Thymus (tissue), 11 donors: ENCODE data around the gene FADS1. TPM values are rescaled to one million over a fixed set of nuclear protein-coding genes. Genes with fewer than 3 reads are reported as not detected.

ENCODE experiments used
- DNase-seq, 9 donors: peaks; one replicate each; pipeline ENCODE4 v3.0.0-alpha.2; 2013; ENCODE audit warnings: low spot score in 9 of 9, low read depth in 6 of 9, missing footprints in 1 of 9
- H3K27ac ChIP-seq, 2 donors: one replicate each; pipeline ENCODE4 v1.5.1; 2013; ENCODE audit warnings: control low read depth in 1 of 2, low read depth in 1 of 2, low read length in 1 of 2, mild to moderate bottlenecking in 1 of 2, moderate library complexity in 1 of 2
- H3K27me3 ChIP-seq, 2 donors: one replicate each; pipeline ENCODE4 v1.5.1; 2013; ENCODE audit warnings: low read length in 1 of 2; ENCODE audit not compliant: control insufficient read depth in 2 of 2, insufficient read depth in 1 of 2
- H3K36me3 ChIP-seq, 2 donors: one replicate each; pipeline ENCODE4 v1.5.1; 2013; ENCODE audit warnings: low read length in 1 of 2, mild to moderate bottlenecking in 1 of 2, moderate library complexity in 1 of 2; ENCODE audit not compliant: control insufficient read depth in 2 of 2, insufficient read depth in 2 of 2
- H3K4me1 ChIP-seq, 2 donors: one replicate each; pipeline ENCODE4 v1.5.1; 2013; ENCODE audit warnings: low read length in 2 of 2; ENCODE audit not compliant: control insufficient read depth in 2 of 2, insufficient read depth in 2 of 2
- H3K4me3 ChIP-seq, 2 donors: one replicate each; pipeline ENCODE4 v1.5.1; 2013; ENCODE audit warnings: low read length in 2 of 2, control low read depth in 1 of 2, mild to moderate bottlenecking in 1 of 2
- H3K9me3 ChIP-seq, 2 donors: one replicate each; pipeline ENCODE4 v1.5.1; 2013; ENCODE audit warnings: low read length in 1 of 2, mild to moderate bottlenecking in 1 of 2; ENCODE audit not compliant: control insufficient read depth in 2 of 2, insufficient read depth in 1 of 2
- WGBS: extraction: QIAGEN DNeasy Blood & Tissue Kit; methylation state at CpG from one replicate; pipeline ENCODE4 v1.1.7; 2013; 5-methylcytosine and 5-hydroxymethylcytosine counted together
- polyA plus RNA-seq: library from polyadenylated mRNA; stranded (reverse); fragments of 200-250 nt; gene quantifications from one replicate; pipeline ENCODE4 v1.2.3, GENCODE V29; 2013
- total RNA-seq: library from RNA; stranded (reverse); fragments of 120-200 nt; gene quantifications from one replicate; pipeline ENCODE4 v1.2.4, GENCODE V29; 2013
- donor health status: healthy.

FADS1 gene
- total and polyA plus RNA-seq, 2 donors, result 4.4 to 12.9 TPM

- Histone ChIP-seq H3K36me3 (peaks cover 12 to 22% of the 10 kb centered on the region in 2 donors), H3K9me3 (peaks cover 0 to 8% of the 10 kb centered on the region in 2 donors), H3K27ac (peak overlapping the region; percentile 66 to 84), H3K27me3 (peaks cover 0 to 17% of the 10 kb centered on the region in 2 donors), H3K4me3 (peak overlapping the region; percentile 62 to 87), H3K4me1 (peaks cover 11 to 25% of the 10 kb centered on the region in 2 donors)
- under 1% methylated on average over 69 of the region's 69 CpGs for WGBS
- DNase-seq, result peak in 4 of 9 donors; percentile 38 to 76 (median 59)
These were observed 740 bp downstream of the FADS1 start for GRCh38 chr11:61815790-61816735.

- Histone ChIP-seq H3K4me1 (peaks cover 11 to 25% of the 10 kb centered on the region in 2 donors), H3K9me3 (peaks cover 0 to 8% of the 10 kb centered on the region in 2 donors), H3K4me3 (peak overlapping the region; percentile 62 to 87), H3K36me3 (peaks cover 19 to 31% of the 10 kb centered on the region in 2 donors), H3K27ac (peak overlapping the region; percentile 66 to 84), H3K27me3 (peaks cover 0 to 17% of the 10 kb centered on the region in 2 donors)
- peak in 4 of 9 donors; percentile 45 to 80 (median 58) for DNase-seq
- WGBS, result under 1% methylated on average over 66 of the region's 66 CpGs
These were observed 1.6 kb downstream of the FADS1 start for GRCh38 chr11:61814958-61815789.

- 83% methylated on average over 16 of the region's 16 CpGs for WGBS
- H3K4me1 ChIP-seq, result peaks cover 11 to 25% of the 10 kb centered on the region in 2 donors
- peaks cover 0 to 8% of the 10 kb centered on the region in 2 donors for H3K9me3 ChIP-seq
These were observed 2.4 kb downstream of the FADS1 start for GRCh38 chr11:61814247-61814957.

GRCh38 chr11:61812736-61813411 lies 3.9 kb downstream of the FADS1 start:
- no peak for DNase-seq
- peaks cover 0 to 8% of the 10 kb centered on the region in 2 donors for H3K9me3 ChIP-seq
- peaks cover 37 to 51% of the 10 kb centered on the region in 2 donors for H3K36me3 ChIP-seq
- H3K4me3 ChIP-seq, result no peak overlapping the region
- no peak overlapping the region for H3K27ac ChIP-seq
- peaks cover 0 to 17% of the 10 kb centered on the region in 2 donors for H3K27me3 ChIP-seq
- peaks cover 11 to 25% of the 10 kb centered on the region in 2 donors for H3K4me1 ChIP-seq
- WGBS, result 100% methylated on average over 4 of the region's 4 CpGs

More at GRCh38 chr11:61814247-61814957, 2.4 kb downstream of the FADS1 start:
- H3K4me3 ChIP-seq, result peak overlapping the region in 1 of 2 donors; percentile 87
- no peak for DNase-seq
- H3K27me3 ChIP-seq, result peaks cover 0 to 17% of the 10 kb centered on the region in 2 donors
- H3K36me3 ChIP-seq, result peaks cover 27 to 39% of the 10 kb centered on the region in 2 donors
- peak overlapping the region in 1 of 2 donors; percentile 79 for H3K27ac ChIP-seq

GRCh38 chr11:61811831-61812230 lies 5.0 kb downstream of the FADS1 start:
- H3K9me3 ChIP-seq, result peaks cover 0 to 8% of the 10 kb centered on the region in 2 donors
- H3K27me3 ChIP-seq, result peaks cover 0 to 17% of the 10 kb centered on the region in 2 donors
- no peak overlapping the region for H3K27ac ChIP-seq
- 95% methylated on average over 5 of the region's 5 CpGs for WGBS
- no peak for DNase-seq
- H3K36me3 ChIP-seq, result peaks cover 40 to 55% of the 10 kb centered on the region in 2 donors
- H3K4me3 ChIP-seq, result no peak overlapping the region
- peaks cover 7 to 17% of the 10 kb centered on the region in 2 donors for H3K4me1 ChIP-seq

- Histone ChIP-seq H3K4me1 (peaks cover 7 to 10% of the 10 kb centered on the region in 2 donors), H3K9me3 (peaks cover 0 to 8% of the 10 kb centered on the region in 2 donors), H3K27ac (no peak overlapping the region), H3K4me3 (no peak overlapping the region), H3K27me3 (peaks cover 0 to 10% of the 10 kb centered on the region in 2 donors), H3K36me3 (peaks cover 43 to 63% of the 10 kb centered on the region in 2 donors)
- WGBS, result over 99% methylated on average over 8 of the region's 8 CpGs
- no peak for DNase-seq
These were observed 6.1 kb downstream of the FADS1 start for GRCh38 chr11:61810671-61811175.

- Histone ChIP-seq H3K9me3 (no peaks in the 10 kb centered on the region), H3K36me3 (peaks cover 52 to 81% of the 10 kb centered on the region in 2 donors), H3K4me1 (no peaks in the 10 kb centered on the region), H3K27ac (no peak overlapping the region), H3K27me3 (no peaks in the 10 kb centered on the region), H3K4me3 (no peak overlapping the region)
- no peak for DNase-seq
- 99% methylated on average over 5 of the region's 5 CpGs for WGBS
These were observed 10.0 kb downstream of the FADS1 start for GRCh38 chr11:61806785-61807184.

- H3K4me1 ChIP-seq, result no peaks in the 10 kb centered on the region
- no peaks in the 10 kb centered on the region for H3K27me3 ChIP-seq
- DNase-seq, result no peak
- H3K36me3 ChIP-seq, result peaks cover 45 to 76% of the 10 kb centered on the region in 2 donors
- H3K9me3 ChIP-seq, result no peaks in the 10 kb centered on the region
- WGBS, result 96% methylated on average over 1 of the region's 1 CpG
- no peak overlapping the region for H3K4me3 ChIP-seq
- no peak overlapping the region for H3K27ac ChIP-seq
These were observed 11.7 kb downstream of the FADS1 start for GRCh38 chr11:61805146-61805545.
